Muscle layer of colon (tissue), 2 donors: Measurements from ENCODE around the gene OSR1.

Experiments used
- H3K27ac ChIP-seq: one replicate; pipeline ENCODE4 v1.7.0; 2013; ENCODE audit warnings: low read depth, mild to moderate bottlenecking, low read length, moderate library complexity
- H3K27me3 ChIP-seq, 2 donors: one replicate each; pipeline ENCODE4 v1.7.0; 2013; ENCODE audit warnings: low read length in 2 of 2, mild to moderate bottlenecking in 2 of 2; ENCODE audit not compliant: insufficient read depth in 2 of 2, control insufficient read depth in 1 of 2
- H3K36me3 ChIP-seq: one replicate; pipeline ENCODE4 v1.7.0; 2013; ENCODE audit warnings: mild to moderate bottlenecking, low read length; ENCODE audit not compliant: insufficient read depth
- H3K4me1 ChIP-seq: one replicate; pipeline ENCODE4 v1.7.0; 2013; ENCODE audit warnings: mild to moderate bottlenecking, low read length; ENCODE audit not compliant: insufficient read depth
- H3K4me3 ChIP-seq, 2 donors: one replicate each; pipeline ENCODE4 v1.7.0; 2013; ENCODE audit warnings: low read length in 2 of 2, low read depth in 1 of 2, mild to moderate bottlenecking in 1 of 2, moderate library complexity in 1 of 2
- H3K9ac ChIP-seq: one replicate; pipeline ENCODE4 v1.7.0; 2013; ENCODE audit warnings: low read length
- H3K9me3 ChIP-seq: one replicate; pipeline ENCODE4 v1.7.0; 2013; ENCODE audit warnings: mild to moderate bottlenecking, low read length
- donor health status: abdominal sarcoma.
- donor health status: Adenocarcinoma of cecum.

Gene OSR1

GRCh38 chr2:19367326-19367725 lies 8.9 kb upstream of the OSR1 start:
- Histone ChIP-seq H3K9me3 (no peaks in the 10 kb centered on the region), H3K27me3 (peaks cover 0 to 12% of the 10 kb centered on the region in 2 donors), H3K27ac (no peak overlapping the region), H3K4me3 (no peak overlapping the region), H3K36me3 (no peaks in the 10 kb centered on the region), H3K4me1 (peaks cover 40% of the 10 kb centered on the region), H3K9ac (no peak overlapping the region)

GRCh38 chr2:19365126-19365525 lies 6.7 kb upstream of the OSR1 start:
- Histone ChIP-seq H3K4me3 (no peak overlapping the region), H3K27ac (no peak overlapping the region), H3K4me1 (peaks cover 44% of the 10 kb centered on the region), H3K9me3 (no peaks in the 10 kb centered on the region), H3K9ac (no peak overlapping the region), H3K27me3 (peaks cover 8 to 24% of the 10 kb centered on the region in 2 donors), H3K36me3 (no peaks in the 10 kb centered on the region)

- Histone ChIP-seq H3K9me3 (no peaks in the 10 kb centered on the region), H3K4me3 (peak overlapping the region in 1 of 2 donors; percentile 69), H3K27me3 (peaks cover 8 to 24% of the 10 kb centered on the region in 2 donors), H3K36me3 (no peaks in the 10 kb centered on the region), H3K27ac (peak overlapping the region; percentile 52), H3K4me1 (peaks cover 41% of the 10 kb centered on the region), H3K9ac (no peak overlapping the region)
Measured at GRCh38 chr2:19364014-19364413, 5.6 kb upstream of the OSR1 start.

- no peaks in the 10 kb centered on the region for H3K36me3 ChIP-seq
- peaks cover 8 to 28% of the 10 kb centered on the region in 2 donors for H3K27me3 ChIP-seq
- H3K9me3 ChIP-seq: no peaks in the 10 kb centered on the region
- H3K4me3 ChIP-seq: peak overlapping the region; percentile 50 to 69
- H3K4me1 ChIP-seq: peaks cover 35% of the 10 kb centered on the region
- H3K27ac ChIP-seq: peak overlapping the region; percentile 52
- peak overlapping the region; percentile 18 for H3K9ac ChIP-seq
Measured at GRCh38 chr2:19363474-19363778, 5.0 kb upstream of the OSR1 start.

GRCh38 chr2:19362755-19363473 lies 4.5 kb upstream of the OSR1 start:
- Histone ChIP-seq H3K9ac (peak overlapping the region; percentile 18), H3K9me3 (no peaks in the 10 kb centered on the region), H3K4me3 (peak overlapping the region; percentile 50 to 69), H3K4me1 (peaks cover 30% of the 10 kb centered on the region), H3K27ac (peak overlapping the region; percentile 69), H3K27me3 (peaks cover 8 to 28% of the 10 kb centered on the region in 2 donors), H3K36me3 (no peaks in the 10 kb centered on the region)

GRCh38 chr2:19362094-19362754 lies 3.8 kb upstream of the OSR1 start:
- Histone ChIP-seq H3K4me3 (peak overlapping the region; percentile 50 to 69), H3K27ac (peak overlapping the region; percentile 67), H3K9ac (peak overlapping the region; percentile 18), H3K27me3 (peaks cover 8 to 32% of the 10 kb centered on the region in 2 donors), H3K36me3 (no peaks in the 10 kb centered on the region), H3K9me3 (no peaks in the 10 kb centered on the region), H3K4me1 (peaks cover 23% of the 10 kb centered on the region)

GRCh38 chr2:19361325-19361990 lies 3.0 kb upstream of the OSR1 start:
- Histone ChIP-seq H3K4me3 (peak overlapping the region; percentile 50 to 69), H3K36me3 (no peaks in the 10 kb centered on the region), H3K27ac (peak overlapping the region; percentile 67), H3K9me3 (no peaks in the 10 kb centered on the region), H3K27me3 (peaks cover 8 to 37% of the 10 kb centered on the region in 2 donors), H3K4me1 (peaks cover 21% of the 10 kb centered on the region), H3K9ac (no peak overlapping the region)

GRCh38 chr2:19360966-19361321 lies 2.5 kb upstream of the OSR1 start:
- H3K9ac ChIP-seq: no peak overlapping the region
- H3K4me3 ChIP-seq: peak overlapping the region; percentile 50 to 69

GRCh38 chr2:19360266-19360965 lies 2.0 kb upstream of the OSR1 start:
- Histone ChIP-seq H3K27me3 (peaks cover 8 to 47% of the 10 kb centered on the region in 2 donors), H3K27ac (no peak overlapping the region), H3K9ac (no peak overlapping the region), H3K9me3 (no peaks in the 10 kb centered on the region), H3K36me3 (no peaks in the 10 kb centered on the region), H3K4me3 (peak overlapping the region in 1 of 2 donors; percentile 69), H3K4me1 (peaks cover 21% of the 10 kb centered on the region)

More at GRCh38 chr2:19360966-19361321, 2.5 kb upstream of the OSR1 start:
- H3K4me1 ChIP-seq: peaks cover 21% of the 10 kb centered on the region
- H3K36me3 ChIP-seq: no peaks in the 10 kb centered on the region
- peaks cover 8 to 42% of the 10 kb centered on the region in 2 donors for H3K27me3 ChIP-seq
- H3K9me3 ChIP-seq: no peaks in the 10 kb centered on the region
- peak overlapping the region; percentile 67 for H3K27ac ChIP-seq

GRCh38 chr2:19359456-19359855 lies 1.0 kb upstream of the OSR1 start:
- H3K27ac ChIP-seq: peak overlapping the region; percentile 50
- peaks cover 21% of the 10 kb centered on the region for H3K4me1 ChIP-seq
- H3K4me3 ChIP-seq: no peak overlapping the region

GRCh38 chr2:19359021-19359357 lies 566 bp upstream of the OSR1 start:
- Histone ChIP-seq H3K4me1 (peaks cover 21% of the 10 kb centered on the region), H3K27ac (peak overlapping the region; percentile 50), H3K9ac (peak overlapping the region; percentile 0), H3K36me3 (no peaks in the 10 kb centered on the region), H3K9me3 (no peaks in the 10 kb centered on the region), H3K27me3 (peaks cover 8 to 47% of the 10 kb centered on the region in 2 donors), H3K4me3 (peak overlapping the region in 1 of 2 donors; percentile 54)

More at GRCh38 chr2:19359456-19359855, 1.0 kb upstream of the OSR1 start:
- H3K9me3 ChIP-seq: no peaks in the 10 kb centered on the region
- H3K36me3 ChIP-seq: no peaks in the 10 kb centered on the region
- H3K27me3 ChIP-seq: peaks cover 8 to 50% of the 10 kb centered on the region in 2 donors
- H3K9ac ChIP-seq: peak overlapping the region; percentile 0
